WTC11 (cell line): ENCODE measurements around the gene SLC17A5. TPM values are rescaled to one million over a fixed set of nuclear protein-coding genes. Genes with fewer than 3 reads are reported as not detected.

ENCODE experiments used
- ATAC-seq: fragments of 200-7000 bp; cut with Tn5 transposase; 2 replicates; pipeline ENCODE4 v1.10.0; 2021; ENCODE audit warnings: mild to moderate bottlenecking, moderate library complexity
- CTCF ChIA-PET: fragments of 300-600 bp; sonication (Branson Sonifier 250); formaldehyde crosslinking; loops from one replicate; lab custom pipeline; 2021; ENCODE audit warnings: antibody characterized with exemption; lab: Charles Lee
- POLR2A ChIA-PET: fragments of 350-600 bp; sonication (Branson Sonifier 250); formaldehyde crosslinking; loops from one replicate; lab custom pipeline; 2021; ENCODE audit warnings: antibody characterized with exemption; lab: Charles Lee
- DNase-seq: peaks from one replicate; pipeline ENCODE4 v3.0.0; 2021; ENCODE audit warnings: low spot score
- H3K27ac Mint-ChIP-seq: 2 replicates; pipeline ENCODE4 v1.8.0; 2021; ENCODE audit warnings: mixed read lengths
- H3K27me3 Mint-ChIP-seq: 2 replicates; pipeline ENCODE4 v1.8.0; 2021; ENCODE audit warnings: low read depth, mild to moderate bottlenecking, moderate library complexity, mixed read lengths
- H3K36me3 Mint-ChIP-seq: 2 replicates; pipeline ENCODE4 v1.8.0; 2021; ENCODE audit warnings: mixed read lengths
- H3K4me1 Mint-ChIP-seq: 2 replicates; pipeline ENCODE4 v1.8.0; 2022; ENCODE audit warnings: mixed read lengths
- H3K4me3 Mint-ChIP-seq: 2 replicates; pipeline ENCODE4 v1.8.0; 2021; ENCODE audit warnings: mild to moderate bottlenecking, moderate library complexity, mixed read lengths
- H3K9me3 Mint-ChIP-seq: 2 replicates; pipeline ENCODE4 v1.8.0; 2021; ENCODE audit warnings: mixed read lengths
- ATF1 ChIP-seq: sonication (generic); formaldehyde crosslinking; IDR thresholded peaks from 2 replicates; pipeline ENCODE4 v1.8.1; 2023; ENCODE audit warnings: mild to moderate bottlenecking, moderate library complexity, missing genetic modification reagents
- CREB1 ChIP-seq: sonication (generic); formaldehyde crosslinking; IDR thresholded peaks from 2 replicates; pipeline ENCODE4 v1.8.0; 2023; ENCODE audit warnings: mild to moderate bottlenecking, missing genetic modification reagents
- CREM ChIP-seq: sonication (generic); formaldehyde crosslinking; IDR thresholded peaks from 2 replicates; pipeline ENCODE4 v1.8.1; 2022; ENCODE audit warnings: mild to moderate bottlenecking, missing genetic modification reagents, moderate library complexity
- CTCF ChIP-seq: fragments of 200-600 bp; IDR thresholded peaks from 2 replicates; pipeline ENCODE4 v1.8.0; 2022; ENCODE audit warnings: antibody characterized with exemption
- ETV6 ChIP-seq: sonication (generic); formaldehyde crosslinking; IDR thresholded peaks from 2 replicates; pipeline ENCODE4 v1.8.1; 2022; ENCODE audit warnings: mild to moderate bottlenecking, missing genetic modification reagents
- GABPB1 ChIP-seq: sonication (generic); formaldehyde crosslinking; IDR thresholded peaks from 2 replicates; pipeline ENCODE4 v1.8.1; 2023; ENCODE audit warnings: mild to moderate bottlenecking, missing genetic modification reagents
- GRHL2 ChIP-seq: fragments of 250-450 bp; sonication (Bioruptor Pico); IDR thresholded peaks from 2 replicates; pipeline ENCODE4 v1.8.0; 2022; ENCODE audit warnings: mild to moderate bottlenecking, moderate library complexity; ENCODE audit not compliant: insufficient replicate concordance, severe bottlenecking
- GTF2I ChIP-seq: fragments of 250-450 bp; sonication (Bioruptor Pico); conservative IDR thresholded peaks from 2 replicates; pipeline ENCODE4 v1.4.0; 2021; ENCODE audit warnings: mild to moderate bottlenecking
- KAT7 ChIP-seq: sonication (generic); formaldehyde crosslinking; IDR thresholded peaks from 2 replicates; pipeline ENCODE4 v1.8.1; 2023; ENCODE audit warnings: missing genetic modification reagents, mild to moderate bottlenecking, borderline replicate concordance
- NFYB ChIP-seq: sonication (generic); formaldehyde crosslinking; conservative IDR thresholded peaks from 2 replicates; pipeline ENCODE4 v1.8.0; 2022; ENCODE audit warnings: low read depth, missing genetic modification reagents
- SMAD3 ChIP-seq: sonication (generic); formaldehyde crosslinking; IDR thresholded peaks from 2 replicates; pipeline ENCODE4 v1.8.0; 2022; ENCODE audit warnings: missing genetic modification reagents, mild to moderate bottlenecking, borderline replicate concordance
- SOX15 ChIP-seq: fragments of 250-450 bp; sonication (Bioruptor Pico); IDR thresholded peaks from 2 replicates; pipeline ENCODE4 v1.9.0; 2021; ENCODE audit warnings: mild to moderate bottlenecking
- TP53 ChIP-seq: sonication (generic); formaldehyde crosslinking; IDR thresholded peaks from 2 replicates; pipeline ENCODE4 v1.8.1; 2023; ENCODE audit warnings: mild to moderate bottlenecking, missing genetic modification reagents
- ZNF219 ChIP-seq: sonication (generic); formaldehyde crosslinking; IDR thresholded peaks from 2 replicates; pipeline ENCODE4 v1.8.0; 2023; ENCODE audit warnings: missing genetic modification reagents, mild to moderate bottlenecking, borderline replicate concordance
- ZNF317 ChIP-seq: sonication (generic); formaldehyde crosslinking; IDR thresholded peaks from 2 replicates; pipeline ENCODE4 v1.8.1; 2023; ENCODE audit warnings: low read depth, mild to moderate bottlenecking, moderate library complexity, missing genetic modification reagents, borderline replicate concordance
- ZNF416 ChIP-seq: fragments of 250-450 bp; sonication (Bioruptor Pico); IDR thresholded peaks from 2 replicates; pipeline ENCODE4 v1.9.0; 2021; ENCODE audit warnings: mild to moderate bottlenecking, inconsistent platforms
- ZNF423 ChIP-seq: fragments of 250-450 bp; sonication (Bioruptor Pico); IDR thresholded peaks from 2 replicates; pipeline ENCODE4 v2.1.2; 2022; ENCODE audit warnings: mild to moderate bottlenecking, moderate library complexity
- total RNA-seq: library from RNA; stranded (reverse); gene quantifications from 3 replicates; pipeline ENCODE4 v1.2.3, GENCODE V29; 2021
- TF ChIP-seq, protein P1 (sequence below): sonication (generic); formaldehyde crosslinking; conservative IDR thresholded peaks from 2 replicates; pipeline ENCODE4 v1.8.1; 2023; ENCODE audit warnings: mild to moderate bottlenecking, low read depth, missing genetic modification reagents, moderate library complexity
- TF ChIP-seq, protein P2 (sequence below): sonication (generic); formaldehyde crosslinking; IDR thresholded peaks from 2 replicates; pipeline ENCODE4 v1.8.1; 2022; ENCODE audit warnings: mild to moderate bottlenecking, moderate library complexity, missing genetic modification reagents
- TF ChIP-seq, protein P3 (sequence below): sonication (generic); formaldehyde crosslinking; IDR thresholded peaks from 2 replicates; pipeline ENCODE4 v1.8.0; 2022; ENCODE audit warnings: missing genetic modification reagents
- TF ChIP-seq, protein P4 (sequence below): sonication (generic); formaldehyde crosslinking; IDR thresholded peaks from 2 replicates; pipeline ENCODE4 v1.8.1; 2022; ENCODE audit warnings: low read depth, missing genetic modification reagents, borderline replicate concordance
- TF ChIP-seq, protein P5 (sequence below): sonication (generic); formaldehyde crosslinking; IDR thresholded peaks from 2 replicates; pipeline ENCODE4 v1.8.0; 2022; ENCODE audit warnings: mild to moderate bottlenecking, missing genetic modification reagents

The SLC17A5 gene
- total RNA-seq, 1 experiment from 2014 or later, result 9.3 TPM

DNA sequence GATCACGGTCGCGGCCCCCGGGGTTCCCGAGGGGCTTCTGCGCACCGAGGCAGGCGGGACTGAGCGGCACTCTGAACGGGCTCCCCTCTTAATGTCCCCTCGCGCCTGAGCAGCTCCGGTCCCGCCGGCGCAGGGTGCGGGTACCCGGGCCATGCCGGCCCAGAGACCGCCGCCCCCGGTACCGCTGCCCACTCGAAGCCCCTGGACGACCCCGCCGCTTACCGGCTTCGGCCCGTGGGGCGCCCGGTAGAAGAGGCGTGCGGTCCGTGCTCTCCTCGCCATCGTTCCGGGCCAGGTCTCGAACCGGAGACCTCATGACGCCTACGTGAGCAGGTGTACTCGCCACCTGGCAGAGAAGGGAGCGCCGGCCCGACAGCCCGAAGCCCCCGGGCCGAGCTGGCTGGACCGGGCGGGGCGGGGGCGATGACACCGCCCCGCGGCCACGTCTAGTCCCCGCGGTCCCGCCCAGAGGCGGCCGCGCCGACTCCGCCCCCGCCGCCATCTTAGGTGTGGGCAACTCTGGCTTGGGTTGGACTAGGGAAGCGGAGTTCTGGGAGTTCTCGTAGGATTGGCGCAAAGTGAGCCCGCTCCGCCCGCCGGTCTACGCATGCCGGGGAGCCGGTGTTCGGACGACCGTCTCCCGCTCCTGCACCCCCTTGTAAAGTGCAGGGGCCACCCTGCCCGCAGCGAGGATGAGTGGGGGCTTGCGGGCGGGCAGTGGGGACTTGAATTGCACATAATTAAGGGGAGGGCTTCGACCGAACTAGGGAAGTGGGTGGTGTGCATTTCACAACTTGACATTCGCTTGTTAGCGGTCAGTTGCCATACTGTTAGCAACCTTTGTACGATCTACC is at the start of gene SLC17A5 (continued):
- TF ChIP-seq GABPB1 (CRISPR knock-in tag) (0 out of 2 replicates have a peak, but pooled peaks have one; percentile 34), KAT7 (peak; percentile 68; the same call in 1 of the 2 replicates), CREM (CRISPR knock-in tag) (peak; percentile 61; the same call in 1 of the 2 replicates), ZNF416 (CRISPR knock-in tag) (no peak), SOX15 (CRISPR knock-in tag) (no peak), ETV6 (CRISPR knock-in tag) (peak; percentile 38), TP53 (CRISPR knock-in tag) (0 out of 2 replicates have a peak, but pooled peaks have one; percentile 62)
- TF ChIP-seq, protein P1, sequence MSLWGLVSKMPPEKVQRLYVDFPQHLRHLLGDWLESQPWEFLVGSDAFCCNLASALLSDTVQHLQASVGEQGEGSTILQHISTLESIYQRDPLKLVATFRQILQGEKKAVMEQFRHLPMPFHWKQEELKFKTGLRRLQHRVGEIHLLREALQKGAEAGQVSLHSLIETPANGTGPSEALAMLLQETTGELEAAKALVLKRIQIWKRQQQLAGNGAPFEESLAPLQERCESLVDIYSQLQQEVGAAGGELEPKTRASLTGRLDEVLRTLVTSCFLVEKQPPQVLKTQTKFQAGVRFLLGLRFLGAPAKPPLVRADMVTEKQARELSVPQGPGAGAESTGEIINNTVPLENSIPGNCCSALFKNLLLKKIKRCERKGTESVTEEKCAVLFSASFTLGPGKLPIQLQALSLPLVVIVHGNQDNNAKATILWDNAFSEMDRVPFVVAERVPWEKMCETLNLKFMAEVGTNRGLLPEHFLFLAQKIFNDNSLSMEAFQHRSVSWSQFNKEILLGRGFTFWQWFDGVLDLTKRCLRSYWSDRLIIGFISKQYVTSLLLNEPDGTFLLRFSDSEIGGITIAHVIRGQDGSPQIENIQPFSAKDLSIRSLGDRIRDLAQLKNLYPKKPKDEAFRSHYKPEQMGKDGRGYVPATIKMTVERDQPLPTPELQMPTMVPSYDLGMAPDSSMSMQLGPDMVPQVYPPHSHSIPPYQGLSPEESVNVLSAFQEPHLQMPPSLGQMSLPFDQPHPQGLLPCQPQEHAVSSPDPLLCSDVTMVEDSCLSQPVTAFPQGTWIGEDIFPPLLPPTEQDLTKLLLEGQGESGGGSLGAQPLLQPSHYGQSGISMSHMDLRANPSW (CRISPR knock-in tag), result no peak
- TF ChIP-seq, protein P2, sequence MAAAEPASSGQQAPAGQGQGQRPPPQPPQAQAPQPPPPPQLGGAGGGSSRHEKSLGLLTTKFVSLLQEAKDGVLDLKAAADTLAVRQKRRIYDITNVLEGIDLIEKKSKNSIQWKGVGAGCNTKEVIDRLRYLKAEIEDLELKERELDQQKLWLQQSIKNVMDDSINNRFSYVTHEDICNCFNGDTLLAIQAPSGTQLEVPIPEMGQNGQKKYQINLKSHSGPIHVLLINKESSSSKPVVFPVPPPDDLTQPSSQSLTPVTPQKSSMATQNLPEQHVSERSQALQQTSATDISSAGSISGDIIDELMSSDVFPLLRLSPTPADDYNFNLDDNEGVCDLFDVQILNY (CRISPR knock-in tag), result peak; percentile 68
- TF ChIP-seq, protein P3, sequence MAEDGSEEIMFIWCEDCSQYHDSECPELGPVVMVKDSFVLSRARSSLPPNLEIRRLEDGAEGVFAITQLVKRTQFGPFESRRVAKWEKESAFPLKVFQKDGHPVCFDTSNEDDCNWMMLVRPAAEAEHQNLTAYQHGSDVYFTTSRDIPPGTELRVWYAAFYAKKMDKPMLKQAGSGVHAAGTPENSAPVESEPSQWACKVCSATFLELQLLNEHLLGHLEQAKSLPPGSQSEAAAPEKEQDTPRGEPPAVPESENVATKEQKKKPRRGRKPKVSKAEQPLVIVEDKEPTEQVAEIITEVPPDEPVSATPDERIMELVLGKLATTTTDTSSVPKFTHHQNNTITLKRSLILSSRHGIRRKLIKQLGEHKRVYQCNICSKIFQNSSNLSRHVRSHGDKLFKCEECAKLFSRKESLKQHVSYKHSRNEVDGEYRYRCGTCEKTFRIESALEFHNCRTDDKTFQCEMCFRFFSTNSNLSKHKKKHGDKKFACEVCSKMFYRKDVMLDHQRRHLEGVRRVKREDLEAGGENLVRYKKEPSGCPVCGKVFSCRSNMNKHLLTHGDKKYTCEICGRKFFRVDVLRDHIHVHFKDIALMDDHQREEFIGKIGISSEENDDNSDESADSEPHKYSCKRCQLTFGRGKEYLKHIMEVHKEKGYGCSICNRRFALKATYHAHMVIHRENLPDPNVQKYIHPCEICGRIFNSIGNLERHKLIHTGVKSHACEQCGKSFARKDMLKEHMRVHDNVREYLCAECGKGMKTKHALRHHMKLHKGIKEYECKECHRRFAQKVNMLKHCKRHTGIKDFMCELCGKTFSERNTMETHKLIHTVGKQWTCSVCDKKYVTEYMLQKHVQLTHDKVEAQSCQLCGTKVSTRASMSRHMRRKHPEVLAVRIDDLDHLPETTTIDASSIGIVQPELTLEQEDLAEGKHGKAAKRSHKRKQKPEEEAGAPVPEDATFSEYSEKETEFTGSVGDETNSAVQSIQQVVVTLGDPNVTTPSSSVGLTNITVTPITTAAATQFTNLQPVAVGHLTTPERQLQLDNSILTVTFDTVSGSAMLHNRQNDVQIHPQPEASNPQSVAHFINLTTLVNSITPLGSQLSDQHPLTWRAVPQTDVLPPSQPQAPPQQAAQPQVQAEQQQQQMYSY (CRISPR knock-in tag), result 0 out of 2 replicates have a peak, but pooled peaks have one; percentile 6
- TF ChIP-seq, protein P4, sequence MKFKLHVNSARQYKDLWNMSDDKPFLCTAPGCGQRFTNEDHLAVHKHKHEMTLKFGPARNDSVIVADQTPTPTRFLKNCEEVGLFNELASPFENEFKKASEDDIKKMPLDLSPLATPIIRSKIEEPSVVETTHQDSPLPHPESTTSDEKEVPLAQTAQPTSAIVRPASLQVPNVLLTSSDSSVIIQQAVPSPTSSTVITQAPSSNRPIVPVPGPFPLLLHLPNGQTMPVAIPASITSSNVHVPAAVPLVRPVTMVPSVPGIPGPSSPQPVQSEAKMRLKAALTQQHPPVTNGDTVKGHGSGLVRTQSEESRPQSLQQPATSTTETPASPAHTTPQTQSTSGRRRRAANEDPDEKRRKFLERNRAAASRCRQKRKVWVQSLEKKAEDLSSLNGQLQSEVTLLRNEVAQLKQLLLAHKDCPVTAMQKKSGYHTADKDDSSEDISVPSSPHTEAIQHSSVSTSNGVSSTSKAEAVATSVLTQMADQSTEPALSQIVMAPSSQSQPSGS (CRISPR knock-in tag), result no peak

GRCh38 chr6:73703466-73703865 is 49.7 kb upstream of the SLC17A5 start:
- ChIA-PET CTCF (no interaction called here), POLR2A (interaction anchor here (0.7 kb wide), 1 partner anchor 1298 kb away, joined by 8 read pairs; no protein-coding TSS in a partner anchor)
- Mint-ChIP-seq H3K9me3 (no peaks in the 10 kb centered on the region), H3K4me3 (no peak overlapping the region), H3K27ac (no peak overlapping the region), H3K27me3 (no peaks in the 10 kb centered on the region), H3K4me1 (peaks cover 4% of the 10 kb centered on the region), H3K36me3 (no peaks in the 10 kb centered on the region)
- no peak for ATAC-seq
- no peak for DNase-seq
- no peak for TF ChIP-seq CTCF
- no peak for TF ChIP-seq GTF2I
- no peak for TF ChIP-seq ATF1 (CRISPR knock-in tag)
- TF ChIP-seq SMAD3 (CRISPR knock-in tag), result no peak
- TF ChIP-seq NFYB (CRISPR knock-in tag), result no peak
- TF ChIP-seq, protein P5, sequence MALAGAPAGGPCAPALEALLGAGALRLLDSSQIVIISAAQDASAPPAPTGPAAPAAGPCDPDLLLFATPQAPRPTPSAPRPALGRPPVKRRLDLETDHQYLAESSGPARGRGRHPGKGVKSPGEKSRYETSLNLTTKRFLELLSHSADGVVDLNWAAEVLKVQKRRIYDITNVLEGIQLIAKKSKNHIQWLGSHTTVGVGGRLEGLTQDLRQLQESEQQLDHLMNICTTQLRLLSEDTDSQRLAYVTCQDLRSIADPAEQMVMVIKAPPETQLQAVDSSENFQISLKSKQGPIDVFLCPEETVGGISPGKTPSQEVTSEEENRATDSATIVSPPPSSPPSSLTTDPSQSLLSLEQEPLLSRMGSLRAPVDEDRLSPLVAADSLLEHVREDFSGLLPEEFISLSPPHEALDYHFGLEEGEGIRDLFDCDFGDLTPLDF (CRISPR knock-in tag), result no peak
- TF ChIP-seq ZNF423 (CRISPR knock-in tag), result no peak
- no peak for TF ChIP-seq ZNF317
- TF ChIP-seq GRHL2 (CRISPR knock-in tag), result no peak
- TF ChIP-seq CREB1, result no peak
- no peak for TF ChIP-seq ZNF219 (CRISPR knock-in tag)
- TF ChIP-seq, protein P4 (CRISPR knock-in tag), result no peak
